Measurements from ENCODE around the gene BMPR1B.

Gene BMPR1B

GRCh38 chr4:94831607-94832006 is 73.9 kb downstream of the BMPR1B start:
- TF ChIP-seq SIN3A (IDR thresholded peaks at IDR 0.05; ENCODE audit: borderline replicate concordance, insufficient read depth, low read length) (no peak), FOXP2 (optimal IDR thresholded peaks at IDR 0.05; ENCODE audit: borderline replicate concordance, extremely low read depth, extremely low read length, insufficient read depth) (no peak), TAF1 (IDR thresholded peaks at IDR 0.05; ENCODE audit: borderline replicate concordance, insufficient read depth, low read length) (no peak), POLR2AphosphoS5 (IDR thresholded peaks at IDR 0.05; ENCODE audit: low read depth, low read length) (no peak)
- TF ChIP-seq, protein P1, sequence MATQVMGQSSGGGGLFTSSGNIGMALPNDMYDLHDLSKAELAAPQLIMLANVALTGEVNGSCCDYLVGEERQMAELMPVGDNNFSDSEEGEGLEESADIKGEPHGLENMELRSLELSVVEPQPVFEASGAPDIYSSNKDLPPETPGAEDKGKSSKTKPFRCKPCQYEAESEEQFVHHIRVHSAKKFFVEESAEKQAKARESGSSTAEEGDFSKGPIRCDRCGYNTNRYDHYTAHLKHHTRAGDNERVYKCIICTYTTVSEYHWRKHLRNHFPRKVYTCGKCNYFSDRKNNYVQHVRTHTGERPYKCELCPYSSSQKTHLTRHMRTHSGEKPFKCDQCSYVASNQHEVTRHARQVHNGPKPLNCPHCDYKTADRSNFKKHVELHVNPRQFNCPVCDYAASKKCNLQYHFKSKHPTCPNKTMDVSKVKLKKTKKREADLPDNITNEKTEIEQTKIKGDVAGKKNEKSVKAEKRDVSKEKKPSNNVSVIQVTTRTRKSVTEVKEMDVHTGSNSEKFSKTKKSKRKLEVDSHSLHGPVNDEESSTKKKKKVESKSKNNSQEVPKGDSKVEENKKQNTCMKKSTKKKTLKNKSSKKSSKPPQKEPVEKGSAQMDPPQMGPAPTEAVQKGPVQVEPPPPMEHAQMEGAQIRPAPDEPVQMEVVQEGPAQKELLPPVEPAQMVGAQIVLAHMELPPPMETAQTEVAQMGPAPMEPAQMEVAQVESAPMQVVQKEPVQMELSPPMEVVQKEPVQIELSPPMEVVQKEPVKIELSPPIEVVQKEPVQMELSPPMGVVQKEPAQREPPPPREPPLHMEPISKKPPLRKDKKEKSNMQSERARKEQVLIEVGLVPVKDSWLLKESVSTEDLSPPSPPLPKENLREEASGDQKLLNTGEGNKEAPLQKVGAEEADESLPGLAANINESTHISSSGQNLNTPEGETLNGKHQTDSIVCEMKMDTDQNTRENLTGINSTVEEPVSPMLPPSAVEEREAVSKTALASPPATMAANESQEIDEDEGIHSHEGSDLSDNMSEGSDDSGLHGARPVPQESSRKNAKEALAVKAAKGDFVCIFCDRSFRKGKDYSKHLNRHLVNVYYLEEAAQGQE (IDR thresholded peaks at IDR 0.05; ENCODE audit: insufficient read depth in 1 of 2, low read depth in 2 of 2, low read length in 2 of 2) = no peak

- TF ChIP-seq SIN3A (IDR thresholded peaks at IDR 0.05; ENCODE audit: borderline replicate concordance, insufficient read depth, low read length) (no peak), FOXP2 (optimal IDR thresholded peaks at IDR 0.05; ENCODE audit: borderline replicate concordance, extremely low read depth, extremely low read length, insufficient read depth) (no peak), TAF1 (IDR thresholded peaks at IDR 0.05; ENCODE audit: borderline replicate concordance, insufficient read depth, low read length) (no peak), POLR2AphosphoS5 (IDR thresholded peaks at IDR 0.05; ENCODE audit: low read depth, low read length) (no peak)
- TF ChIP-seq, protein P1 (IDR thresholded peaks at IDR 0.05; ENCODE audit: insufficient read depth in 1 of 2, low read depth in 2 of 2, low read length in 2 of 2) = no peak
Observed at GRCh38 chr4:94833394-94833793, 75.6 kb downstream of the BMPR1B start.

- TF ChIP-seq POLR2AphosphoS5 (IDR thresholded peaks at IDR 0.05; ENCODE audit: low read depth, low read length) = no peak
- TF ChIP-seq SIN3A (IDR thresholded peaks at IDR 0.05; ENCODE audit: borderline replicate concordance, insufficient read depth, low read length) = no peak
- TF ChIP-seq TAF1 (IDR thresholded peaks at IDR 0.05; ENCODE audit: borderline replicate concordance, insufficient read depth, low read length) = no peak
- TF ChIP-seq, protein P1 (IDR thresholded peaks at IDR 0.05; ENCODE audit: insufficient read depth in 1 of 2, low read depth in 2 of 2, low read length in 2 of 2) = no peak
- no peak for TF ChIP-seq FOXP2 (optimal IDR thresholded peaks at IDR 0.05; ENCODE audit: borderline replicate concordance, extremely low read depth, extremely low read length, insufficient read depth)
Observed at GRCh38 chr4:94834501-94834900, 76.7 kb downstream of the BMPR1B start.

GRCh38 chr4:94841864-94842221 is 84.1 kb downstream of the BMPR1B start:
- TF ChIP-seq POLR2AphosphoS5 (IDR thresholded peaks at IDR 0.05; ENCODE audit: low read depth, low read length) (no peak), TAF1 (IDR thresholded peaks at IDR 0.05; ENCODE audit: borderline replicate concordance, insufficient read depth, low read length) (no peak), FOXP2 (optimal IDR thresholded peaks at IDR 0.05; ENCODE audit: borderline replicate concordance, extremely low read depth, extremely low read length, insufficient read depth) (no peak), SIN3A (IDR thresholded peaks at IDR 0.05; ENCODE audit: borderline replicate concordance, insufficient read depth, low read length) (no peak)
- TF ChIP-seq, protein P1 (IDR thresholded peaks at IDR 0.05; ENCODE audit: insufficient read depth in 1 of 2, low read depth in 2 of 2, low read length in 2 of 2) = no peak

DNA sequence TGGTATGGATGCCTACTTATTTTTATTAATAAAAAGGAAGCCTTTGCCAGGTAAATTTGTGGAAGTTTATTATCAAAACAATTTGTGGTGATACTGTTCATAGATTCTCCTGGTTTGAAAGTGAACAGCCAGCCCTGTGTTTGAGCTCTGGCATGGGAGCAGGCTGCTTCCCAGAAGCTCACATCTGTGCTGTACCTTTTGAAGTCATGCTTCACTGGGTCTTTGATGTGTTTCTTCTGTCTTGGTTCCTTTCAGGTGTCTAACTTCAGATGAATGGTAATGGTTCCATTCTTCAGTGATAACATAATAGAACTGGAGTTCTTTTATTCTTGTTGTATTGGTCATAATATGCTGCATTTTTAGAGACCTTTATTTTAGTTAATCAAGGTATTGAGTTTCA is 85.5 kb downstream of the BMPR1B start:
- TF ChIP-seq, protein P1 (IDR thresholded peaks at IDR 0.05; ENCODE audit: insufficient read depth in 1 of 2, low read depth in 2 of 2, low read length in 2 of 2) = no peak
- no peak for TF ChIP-seq SIN3A (IDR thresholded peaks at IDR 0.05; ENCODE audit: borderline replicate concordance, insufficient read depth, low read length)
- TF ChIP-seq POLR2AphosphoS5 (IDR thresholded peaks at IDR 0.05; ENCODE audit: low read depth, low read length) = no peak
- no peak for TF ChIP-seq FOXP2 (optimal IDR thresholded peaks at IDR 0.05; ENCODE audit: borderline replicate concordance, extremely low read depth, extremely low read length, insufficient read depth)
- no peak for TF ChIP-seq TAF1 (IDR thresholded peaks at IDR 0.05; ENCODE audit: borderline replicate concordance, insufficient read depth, low read length)

Measured in PFSK-1 (cell line).